ELR (cell line): Measurements from ENCODE around the gene PROSER3.

ENCODE experiments used
- DNase-seq: peaks from one replicate; pipeline ENCODE4 v3.0.0-alpha.2; 2015; ENCODE audit warnings: low read depth

PROSER3 gene

DNA sequence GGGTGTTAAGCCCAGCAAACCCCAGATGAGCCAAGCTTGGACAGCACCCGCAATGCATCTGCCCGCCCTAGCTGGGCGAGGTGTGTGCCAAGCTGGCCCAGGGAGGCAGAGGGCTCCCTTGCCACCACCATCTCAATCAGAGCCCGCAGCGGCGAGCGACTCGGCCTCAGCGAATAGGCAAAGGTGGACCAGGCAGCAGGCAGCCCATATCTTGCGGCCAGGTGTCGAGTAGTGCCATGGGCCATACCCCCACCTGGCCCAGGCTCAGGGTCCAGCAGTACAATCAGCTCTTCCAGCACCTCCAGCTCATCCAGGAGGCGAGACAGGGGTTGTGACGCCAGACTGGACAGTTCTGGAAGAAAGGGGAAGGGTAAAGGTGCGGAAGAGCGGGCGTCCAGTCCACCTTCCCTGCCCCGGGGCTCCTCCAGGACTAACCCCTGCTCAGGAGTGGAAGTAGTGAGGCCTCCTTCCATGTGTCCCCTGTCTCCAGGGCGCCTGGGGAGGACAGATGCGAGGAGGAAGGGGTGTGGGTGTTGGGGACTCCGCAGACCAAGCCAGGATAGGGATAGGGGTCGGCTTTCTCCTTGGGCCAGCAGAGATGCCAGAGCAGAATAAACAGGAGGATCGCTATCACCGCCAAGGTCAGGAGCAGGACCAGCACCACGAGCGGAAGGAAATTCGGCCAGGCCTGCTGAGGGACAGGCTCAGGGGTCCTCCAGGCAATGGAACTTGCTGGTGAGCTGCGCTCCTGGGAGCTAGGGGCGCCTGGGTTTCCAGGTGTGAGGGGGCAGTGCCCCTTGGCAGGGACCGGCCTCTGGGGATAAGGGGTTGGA, 18.5 kb upstream of the PROSER3 start:
- no peak for DNase-seq

DNA sequence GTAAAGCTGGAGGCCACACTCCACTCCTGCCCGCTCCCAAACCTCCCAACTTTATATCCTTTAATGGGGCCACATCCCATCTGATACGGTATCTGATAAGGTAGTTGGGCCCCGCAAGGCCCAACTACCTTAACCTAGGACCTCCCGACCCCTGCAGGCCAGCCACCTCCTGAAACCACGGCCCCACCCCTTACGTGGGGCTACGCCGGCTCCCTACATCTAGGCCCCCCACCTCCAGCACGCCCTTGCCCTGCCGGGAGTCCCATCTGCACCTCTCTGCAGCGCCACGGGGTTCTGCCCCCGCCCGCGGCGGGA, 17.9 kb upstream of the PROSER3 start:
- no peak for DNase-seq

DNA sequence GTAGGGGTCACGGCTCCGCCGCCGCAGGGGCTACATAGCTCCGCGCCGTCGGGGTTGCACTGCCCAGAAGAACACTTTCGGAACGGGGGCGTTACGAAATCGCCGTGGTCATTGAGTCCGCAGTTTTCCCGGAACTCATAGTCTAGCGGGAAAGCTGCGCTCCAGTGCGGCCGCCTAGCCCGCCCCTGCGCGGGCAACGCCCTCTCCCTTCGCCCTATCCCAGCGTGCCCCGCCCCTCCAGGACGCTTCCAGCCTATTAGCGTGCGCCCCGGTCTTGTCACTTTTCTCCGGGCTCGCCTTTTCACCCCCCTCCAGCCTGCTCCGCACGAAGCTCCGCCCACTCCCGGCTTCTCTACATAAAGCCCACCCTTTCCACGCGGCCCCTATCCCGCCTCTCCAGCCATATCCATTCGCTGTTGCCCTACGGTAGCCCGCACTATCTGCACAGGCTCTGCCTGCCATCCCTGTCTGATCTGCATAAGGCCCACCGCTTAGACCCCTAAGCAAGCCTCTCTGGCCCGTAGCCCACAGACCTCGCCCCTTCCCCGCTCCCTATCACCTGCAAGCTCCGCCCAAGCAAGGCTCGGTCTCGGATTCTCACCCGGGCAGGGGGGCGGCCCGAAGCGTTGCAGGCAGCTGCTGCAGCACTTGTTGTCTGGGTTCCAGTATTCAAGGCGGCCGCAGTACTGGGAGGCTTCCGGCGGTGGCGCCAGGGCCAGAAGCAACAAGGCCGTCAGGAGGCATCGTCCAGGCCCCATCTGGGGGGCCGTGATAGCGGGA, 17.4 kb upstream of the PROSER3 start:
- DNase-seq, result peak; percentile 98

DNA sequence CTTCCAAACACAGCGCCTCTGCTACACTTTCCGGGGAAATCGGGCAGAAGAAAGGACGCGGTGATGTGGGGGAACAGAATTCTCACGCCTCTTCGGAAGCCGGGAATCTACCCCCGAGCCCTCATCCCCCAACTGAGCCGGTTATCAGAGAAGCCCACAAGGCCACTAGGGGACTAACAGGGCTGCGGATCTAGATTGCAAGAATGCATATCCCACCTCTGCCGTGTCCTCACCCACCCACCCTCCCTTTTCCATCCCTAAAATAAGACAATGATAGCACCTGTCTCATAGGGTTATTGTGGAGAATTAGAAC, 16.8 kb upstream of the PROSER3 start:
- no peak for DNase-seq

DNA sequence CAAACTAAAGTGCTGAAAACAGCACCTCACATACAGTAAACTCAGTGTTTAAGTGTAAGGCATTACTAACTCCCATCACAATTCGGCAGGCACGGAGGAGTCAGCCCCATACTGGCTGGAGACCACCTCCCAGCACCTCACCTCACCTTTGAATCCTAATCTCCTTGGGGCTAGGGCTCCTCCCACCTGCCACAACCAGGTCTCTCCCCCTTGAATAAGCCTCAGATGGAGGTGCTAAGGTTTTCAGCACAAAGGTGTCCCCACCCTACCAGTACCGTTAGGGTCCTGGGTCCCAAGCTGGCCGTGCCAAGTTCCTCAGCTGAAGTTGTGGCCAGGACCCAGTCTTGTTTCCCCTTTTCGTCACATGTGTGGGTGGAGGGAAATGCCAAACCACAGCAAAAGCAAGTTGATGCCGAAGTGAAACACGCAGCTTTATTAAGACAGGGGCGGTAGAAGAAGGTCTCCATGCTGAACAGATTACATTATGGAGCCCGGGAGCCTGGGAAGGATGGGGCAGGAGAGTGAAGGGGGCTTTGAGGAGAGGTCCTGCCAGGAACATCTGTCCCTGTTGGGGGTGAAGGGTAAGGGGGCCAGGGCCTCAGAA, 15.8 kb upstream of the PROSER3 start, which contains the start of gene IGFLR1:
TSS of gene IGFLR1 (minus strand) at position 332 of the 604 bp plus-strand sequence. CDS start 1,272 bp downstream, outside the sequence.
- DNase-seq, result no peak

- no peak for DNase-seq
Observed at GRCh38 chr19:35743640-35744429, 14.1 kb upstream of the PROSER3 start.

- DNase-seq, result peak; percentile 98
Observed at GRCh38 chr19:35744430-35745327, 13.3 kb upstream of the PROSER3 start.

DNA sequence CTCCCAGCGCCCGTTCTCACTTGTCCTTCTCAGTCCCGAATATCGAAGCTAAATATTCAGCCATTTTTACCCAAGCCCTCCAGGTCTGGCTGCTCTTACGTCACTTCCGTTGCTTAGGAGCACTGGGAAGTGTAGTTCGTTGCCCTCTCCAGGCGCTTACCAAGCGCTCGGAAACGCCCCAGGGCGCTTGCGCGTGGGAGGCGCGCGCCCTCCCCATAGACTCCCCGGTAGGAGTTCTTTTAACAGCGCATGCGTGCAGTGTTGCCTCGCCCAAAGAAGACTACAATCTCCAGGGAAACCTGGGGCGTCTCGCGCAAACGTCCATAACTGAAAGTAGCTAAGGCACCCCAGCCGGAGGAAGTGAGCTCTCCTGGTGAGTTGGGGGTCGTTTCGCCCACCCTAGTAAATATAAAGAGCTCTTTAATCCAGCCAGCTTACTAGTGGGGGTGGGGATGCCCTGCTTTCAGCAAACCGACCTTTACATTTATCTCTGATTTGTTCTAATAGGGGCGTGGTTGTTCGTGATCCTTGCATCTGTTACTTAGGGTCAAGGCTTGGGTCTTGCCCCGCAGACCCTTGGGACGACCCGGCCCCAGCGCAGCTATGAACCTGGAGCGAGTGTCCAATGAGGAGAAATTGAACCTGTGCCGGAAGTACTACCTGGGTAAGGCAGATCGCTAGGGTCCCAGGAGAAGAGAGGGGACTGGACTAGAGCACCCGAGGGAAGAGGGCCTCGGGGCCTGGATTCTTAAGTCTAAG, 12.5 kb upstream of the PROSER3 start, which contains the start of the genes PSENEN and U2AF1L4:
TSS of gene PSENEN (plus strand) at position 324 of the 759 bp plus-strand sequence. CDS start at position 604, 280 bp downstream.
TSS of gene U2AF1L4 (minus strand) at position 91 of the 759 bp plus-strand sequence. CDS start at position 64, 27 bp downstream.
- DNase-seq, result peak; percentile 98

DNA sequence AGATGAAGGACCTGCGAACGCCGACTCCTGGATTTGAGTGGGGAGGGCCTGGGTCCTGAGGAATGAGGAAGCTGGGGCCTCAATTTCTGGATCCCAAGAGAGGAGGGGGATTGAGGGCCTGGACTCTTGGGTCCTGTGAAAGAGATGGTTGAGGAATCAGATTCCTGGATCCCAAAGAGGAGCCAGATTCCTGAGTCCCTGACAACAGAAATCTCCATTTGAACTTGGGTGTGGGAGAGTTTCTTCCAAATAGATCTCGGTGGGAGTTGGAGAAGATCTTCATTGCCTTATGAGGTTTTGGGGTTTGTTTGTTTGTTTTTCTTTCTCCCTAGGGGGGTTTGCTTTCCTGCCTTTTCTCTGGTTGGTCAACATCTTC, 11.9 kb upstream of the PROSER3 start:
- DNase-seq, result no peak

DNA sequence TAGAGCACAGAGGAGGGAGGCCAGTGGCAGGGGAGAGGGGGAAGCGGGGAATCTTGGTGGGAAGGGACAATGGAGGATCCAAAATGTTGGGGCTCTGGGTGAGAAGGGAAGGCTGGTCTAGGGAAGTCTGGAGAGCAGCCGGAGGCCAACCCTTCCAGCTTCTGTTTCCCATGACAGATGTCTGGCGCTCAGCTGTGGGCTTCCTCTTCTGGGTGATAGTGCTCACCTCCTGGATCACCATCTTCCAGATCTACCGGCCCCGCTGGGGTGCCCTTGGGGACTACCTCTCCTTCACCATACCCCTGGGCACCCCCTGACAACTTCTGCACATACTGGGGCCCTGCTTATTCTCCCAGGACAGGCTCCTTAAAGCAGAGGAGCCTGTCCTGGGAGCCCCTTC, 11.4 kb upstream of the PROSER3 start:
- DNase-seq, result no peak

- peak; percentile 99 for DNase-seq
Observed at GRCh38 chr19:35748106-35749020, 9.6 kb upstream of the PROSER3 start, which contains the start of gene LIN37. LIN37 (plus strand) TSS chr19:35748576; CDS start chr19:35748725, 149 bp downstream.

GRCh38 chr19:35750167-35750566, 7.8 kb upstream of the PROSER3 start:
- no peak for DNase-seq

- DNase-seq, result no peak
Observed at GRCh38 chr19:35751839-35752745, 5.9 kb upstream of the PROSER3 start.

GRCh38 chr19:35752746-35753350, 5.1 kb upstream of the PROSER3 start:
- DNase-seq, result no peak

DNA sequence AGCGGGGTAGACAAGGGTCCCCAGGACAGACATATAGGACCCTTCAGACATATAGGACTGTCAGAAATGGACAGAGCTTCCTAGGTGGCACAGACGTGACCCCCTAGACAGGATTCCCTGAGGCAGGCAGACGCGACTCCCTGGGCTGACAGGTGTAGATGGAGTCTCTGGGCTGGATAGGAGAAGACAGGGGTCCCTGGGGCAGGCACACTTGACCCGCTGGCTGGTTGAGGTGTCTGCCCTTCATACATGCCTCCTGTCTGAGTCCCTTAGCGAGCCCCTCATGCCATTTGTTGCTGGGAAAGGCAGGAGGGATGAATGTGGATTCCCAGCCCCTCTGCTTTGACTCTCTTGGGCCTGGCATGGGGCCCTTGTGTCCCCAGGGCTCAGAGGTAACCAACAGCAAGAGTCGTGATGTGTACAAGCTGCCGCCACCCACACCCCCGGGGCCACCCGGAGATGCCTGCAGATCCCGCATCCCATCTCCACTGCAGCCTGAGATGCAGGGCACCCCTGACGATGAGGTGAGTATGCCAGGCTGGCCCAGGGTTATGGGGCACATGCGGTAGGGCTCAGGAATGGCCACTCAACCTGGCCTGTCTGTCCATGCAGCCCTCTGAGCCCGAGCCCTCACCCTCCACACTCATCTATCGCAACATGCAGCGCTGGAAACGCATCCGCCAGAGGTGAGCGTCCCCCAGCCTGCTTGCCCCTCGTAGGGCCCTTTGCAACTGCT, 4.2 kb upstream of the PROSER3 start:
- DNase-seq, result no peak

DNA sequence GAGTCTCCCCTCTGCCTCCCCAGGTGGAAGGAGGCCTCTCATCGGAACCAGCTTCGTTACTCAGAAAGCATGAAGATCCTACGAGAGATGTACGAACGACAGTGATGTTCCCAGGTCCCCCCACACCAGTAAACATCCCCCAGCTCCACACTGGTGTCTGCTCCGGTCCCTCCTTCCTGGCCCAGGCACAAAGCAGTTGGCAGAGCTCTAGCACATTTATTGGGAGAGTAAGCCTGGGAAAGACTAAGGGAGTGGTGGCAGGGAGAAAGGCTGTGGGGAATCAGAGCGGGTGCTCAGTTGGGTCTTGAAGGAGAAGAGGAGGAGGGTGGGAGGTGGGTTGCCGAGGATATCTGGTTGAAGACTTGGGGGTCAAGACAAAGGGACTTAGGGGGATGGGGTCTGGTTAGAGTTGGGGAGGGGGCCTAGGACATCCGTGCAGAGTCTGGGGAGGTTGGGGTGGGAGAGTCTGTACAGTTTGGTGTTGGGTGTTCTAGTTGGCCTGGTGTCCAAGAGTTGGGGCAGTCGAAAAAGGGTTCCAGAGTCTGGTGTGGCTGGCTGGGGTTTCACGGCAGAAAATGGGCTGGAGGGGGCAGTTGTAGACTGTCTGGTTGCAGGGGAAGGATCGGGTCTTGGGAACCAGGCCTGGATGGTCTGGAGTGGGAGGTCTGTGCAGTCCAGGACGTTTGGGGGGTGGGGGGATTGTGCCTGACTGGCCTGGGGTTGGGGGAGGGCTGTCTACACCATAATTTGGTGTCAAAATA, 3.4 kb upstream of the PROSER3 start:
- no peak for DNase-seq
